ENCODE data around the gene GGNBP2. TPM values are rescaled to one million over a fixed set of nuclear protein-coding genes. Genes with fewer than 3 reads are reported as not detected.
A peak's percentile ranks its signal among the peaks of the same experiment; 100 is the strongest.

The GGNBP2 gene
- total RNA-seq, 1 donor from 2014 or later: 94.3 TPM

GRCh38 chr17:36609498-36609862 lies 64.8 kb downstream of the GGNBP2 start:
- no peak for FAIRE-seq
- no peak for DNase-seq (ENCODE audit: low read depth)
- TF ChIP-seq, protein P1, sequence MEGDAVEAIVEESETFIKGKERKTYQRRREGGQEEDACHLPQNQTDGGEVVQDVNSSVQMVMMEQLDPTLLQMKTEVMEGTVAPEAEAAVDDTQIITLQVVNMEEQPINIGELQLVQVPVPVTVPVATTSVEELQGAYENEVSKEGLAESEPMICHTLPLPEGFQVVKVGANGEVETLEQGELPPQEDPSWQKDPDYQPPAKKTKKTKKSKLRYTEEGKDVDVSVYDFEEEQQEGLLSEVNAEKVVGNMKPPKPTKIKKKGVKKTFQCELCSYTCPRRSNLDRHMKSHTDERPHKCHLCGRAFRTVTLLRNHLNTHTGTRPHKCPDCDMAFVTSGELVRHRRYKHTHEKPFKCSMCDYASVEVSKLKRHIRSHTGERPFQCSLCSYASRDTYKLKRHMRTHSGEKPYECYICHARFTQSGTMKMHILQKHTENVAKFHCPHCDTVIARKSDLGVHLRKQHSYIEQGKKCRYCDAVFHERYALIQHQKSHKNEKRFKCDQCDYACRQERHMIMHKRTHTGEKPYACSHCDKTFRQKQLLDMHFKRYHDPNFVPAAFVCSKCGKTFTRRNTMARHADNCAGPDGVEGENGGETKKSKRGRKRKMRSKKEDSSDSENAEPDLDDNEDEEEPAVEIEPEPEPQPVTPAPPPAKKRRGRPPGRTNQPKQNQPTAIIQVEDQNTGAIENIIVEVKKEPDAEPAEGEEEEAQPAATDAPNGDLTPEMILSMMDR (IDR thresholded peaks at IDR 0.05; ENCODE audit: insufficient read depth, low read length, severe bottlenecking): no peak

DNA sequence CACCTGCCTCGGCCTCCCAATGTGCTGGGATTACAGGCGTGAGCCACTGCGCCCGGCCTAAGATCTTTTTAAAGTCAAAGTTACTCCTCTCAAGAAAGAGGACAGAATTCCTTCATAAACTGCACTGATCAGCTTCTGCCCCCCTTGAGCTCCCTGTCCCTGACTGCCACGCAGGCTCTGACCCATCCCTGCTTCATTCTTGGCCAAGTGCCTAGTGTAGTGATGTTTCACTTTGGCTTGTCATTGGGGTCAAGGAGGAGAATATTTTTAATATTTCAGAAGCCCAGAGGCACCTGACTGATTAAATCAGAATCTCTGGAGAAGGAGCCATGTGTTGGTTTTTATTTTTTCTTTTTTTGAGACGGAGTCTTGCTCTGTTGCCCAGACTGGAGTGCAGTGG lies 65.8 kb downstream of the GGNBP2 start:
- Histone ChIP-seq H3K36me3 (ENCODE audit: control insufficient read depth, insufficient read depth, low read length) (peaks cover 2% of the 10 kb centered on the region), H3K4me3 (ENCODE audit: low read depth, low read length) (no peak overlapping the region), H3K27me3 (ENCODE audit: control insufficient read depth, insufficient read depth, low read length) (no peaks in the 10 kb centered on the region)
- no peak for FAIRE-seq
- peak; percentile 21 for DNase-seq (ENCODE audit: low read depth)
- TF ChIP-seq, protein P1 (IDR thresholded peaks at IDR 0.05; ENCODE audit: insufficient read depth, low read length, severe bottlenecking): no peak

More at GRCh38 chr17:36609498-36609862, 64.8 kb downstream of the GGNBP2 start:
- Histone ChIP-seq H3K27me3 (ENCODE audit: control insufficient read depth, insufficient read depth, low read length) (no peaks in the 10 kb centered on the region), H3K36me3 (ENCODE audit: control insufficient read depth, insufficient read depth, low read length) (peaks cover 2% of the 10 kb centered on the region), H3K4me3 (ENCODE audit: low read depth, low read length) (no peak overlapping the region)

GRCh38 chr17:36611345-36612072 lies 66.8 kb downstream of the GGNBP2 start:
- DNase-seq (ENCODE audit: low read depth) (peak; percentile 89), FAIRE-seq (no peak)
- Histone ChIP-seq H3K4me3 (ENCODE audit: low read depth, low read length) (no peak overlapping the region), H3K36me3 (ENCODE audit: control insufficient read depth, insufficient read depth, low read length) (peaks cover 2% of the 10 kb centered on the region), H3K27me3 (ENCODE audit: control insufficient read depth, insufficient read depth, low read length) (no peaks in the 10 kb centered on the region)
- TF ChIP-seq, protein P1 (IDR thresholded peaks at IDR 0.05; ENCODE audit: insufficient read depth, low read length, severe bottlenecking): no peak

GRCh38 chr17:36612323-36612722 lies 67.6 kb downstream of the GGNBP2 start:
- Histone ChIP-seq H3K27me3 (ENCODE audit: control insufficient read depth, insufficient read depth, low read length) (no peaks in the 10 kb centered on the region), H3K4me3 (ENCODE audit: low read depth, low read length) (no peak overlapping the region), H3K36me3 (ENCODE audit: control insufficient read depth, insufficient read depth, low read length) (peaks cover 2% of the 10 kb centered on the region)
- FAIRE-seq: no peak
- TF ChIP-seq, protein P1 (IDR thresholded peaks at IDR 0.05; ENCODE audit: insufficient read depth, low read length, severe bottlenecking): no peak
- DNase-seq (ENCODE audit: low read depth): no peak

GRCh38 chr17:36613155-36613554 lies 68.4 kb downstream of the GGNBP2 start:
- Histone ChIP-seq H3K4me3 (ENCODE audit: low read depth, low read length) (no peak overlapping the region), H3K27me3 (ENCODE audit: control insufficient read depth, insufficient read depth, low read length) (no peaks in the 10 kb centered on the region), H3K36me3 (ENCODE audit: control insufficient read depth, insufficient read depth, low read length) (no peaks in the 10 kb centered on the region)
- FAIRE-seq: no peak
- DNase-seq (ENCODE audit: low read depth): no peak
- TF ChIP-seq, protein P1 (IDR thresholded peaks at IDR 0.05; ENCODE audit: insufficient read depth, low read length, severe bottlenecking): no peak

GRCh38 chr17:36614081-36614480 lies 69.4 kb downstream of the GGNBP2 start:
- Histone ChIP-seq H3K27me3 (ENCODE audit: control insufficient read depth, insufficient read depth, low read length) (no peaks in the 10 kb centered on the region), H3K4me3 (ENCODE audit: low read depth, low read length) (no peak overlapping the region), H3K36me3 (ENCODE audit: control insufficient read depth, insufficient read depth, low read length) (no peaks in the 10 kb centered on the region)
- TF ChIP-seq, protein P1 (IDR thresholded peaks at IDR 0.05; ENCODE audit: insufficient read depth, low read length, severe bottlenecking): no peak
- DNase-seq (ENCODE audit: low read depth): no peak
- FAIRE-seq: no peak

Data from bronchial epithelial cell (primary cell).